GM21528 (cell line): Measurements from ENCODE around the gene PLB1.

Source experiments
- ATAC-seq: cut with Tn5 transposase; IDR thresholded peaks from one replicate; pipeline ENCODE4 v1.9.1; 2021; ENCODE audit warnings: mild to moderate bottlenecking, moderate library complexity; ENCODE audit not compliant: unreplicated experiment, low FRiP score

Gene PLB1

GRCh38 chr2:28604284-28604843 lies 108.5 kb downstream of the PLB1 start:
- ATAC-seq, result no peak

GRCh38 chr2:28606986-28607441 lies 111.2 kb downstream of the PLB1 start:
- ATAC-seq, result no peak

GRCh38 chr2:28607730-28608499 lies 112.1 kb downstream of the PLB1 start:
- no peak for ATAC-seq

- no peak for ATAC-seq
These were observed 112.9 kb downstream of the PLB1 start for GRCh38 chr2:28608500-28609424.

DNA sequence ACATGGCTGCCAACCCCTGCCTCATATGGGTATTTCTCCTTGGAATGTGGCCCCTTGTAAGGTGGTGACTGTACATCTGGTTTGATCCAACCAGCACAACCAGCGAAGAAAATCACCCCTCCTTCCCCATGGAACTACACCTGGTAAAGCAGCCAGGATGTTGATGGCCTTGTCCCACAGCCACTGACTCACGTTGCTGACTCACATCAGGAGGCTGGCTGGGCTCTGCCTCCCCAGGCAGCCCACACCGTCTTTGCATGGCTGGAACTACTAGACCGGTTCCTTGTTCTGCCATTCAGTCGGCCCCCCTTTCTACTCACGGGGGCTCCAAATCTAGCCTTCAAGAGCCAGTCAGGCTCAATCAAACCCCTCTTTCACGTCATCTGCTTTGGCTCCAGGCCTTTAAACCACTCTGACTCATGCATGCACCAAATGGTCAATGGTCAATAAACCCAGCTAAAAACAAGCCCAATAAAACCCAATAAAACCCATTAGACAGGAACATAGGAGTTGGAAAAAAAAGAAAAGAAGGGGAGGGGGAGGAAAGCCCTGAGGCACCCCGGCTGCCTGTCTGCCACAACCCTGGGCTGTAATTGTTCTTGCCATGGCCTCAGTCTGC lies 114.8 kb downstream of the PLB1 start:
- no peak for ATAC-seq

DNA sequence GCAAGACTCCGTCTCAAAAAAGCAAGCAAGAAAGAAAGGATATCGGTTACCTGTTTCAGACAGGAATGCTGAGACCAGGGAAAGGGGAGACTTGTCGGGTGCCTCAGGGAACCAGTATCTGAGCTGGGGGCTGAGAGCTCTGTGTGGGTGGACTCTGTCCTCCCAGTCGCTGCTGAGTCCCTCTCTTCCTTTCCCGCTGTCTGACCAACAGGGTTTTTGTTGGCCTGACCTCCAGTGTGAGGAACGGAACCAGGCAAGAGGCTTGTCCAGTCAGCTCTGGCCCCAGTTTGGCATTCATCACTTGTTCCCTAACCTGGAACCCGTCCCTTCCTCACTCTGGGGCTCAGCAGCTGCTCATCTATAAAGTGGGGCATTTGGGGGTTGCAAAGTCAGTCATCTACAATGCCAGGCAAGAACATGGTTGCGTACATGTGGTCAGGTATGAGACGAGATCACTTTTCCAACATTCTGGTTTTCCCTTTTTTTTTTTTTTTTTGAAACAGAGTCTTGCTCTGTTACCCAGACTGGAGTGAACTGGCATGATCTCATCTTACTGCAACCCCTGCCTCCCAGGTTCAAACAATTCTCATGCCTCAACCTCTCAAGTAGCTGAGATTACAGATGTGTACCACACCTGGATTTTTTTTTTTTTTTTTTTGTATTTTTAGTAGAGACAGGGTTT lies 116.4 kb downstream of the PLB1 start:
- ATAC-seq, result no peak

GRCh38 chr2:28613186-28613585 lies 117.3 kb downstream of the PLB1 start:
- ATAC-seq, result no peak

DNA sequence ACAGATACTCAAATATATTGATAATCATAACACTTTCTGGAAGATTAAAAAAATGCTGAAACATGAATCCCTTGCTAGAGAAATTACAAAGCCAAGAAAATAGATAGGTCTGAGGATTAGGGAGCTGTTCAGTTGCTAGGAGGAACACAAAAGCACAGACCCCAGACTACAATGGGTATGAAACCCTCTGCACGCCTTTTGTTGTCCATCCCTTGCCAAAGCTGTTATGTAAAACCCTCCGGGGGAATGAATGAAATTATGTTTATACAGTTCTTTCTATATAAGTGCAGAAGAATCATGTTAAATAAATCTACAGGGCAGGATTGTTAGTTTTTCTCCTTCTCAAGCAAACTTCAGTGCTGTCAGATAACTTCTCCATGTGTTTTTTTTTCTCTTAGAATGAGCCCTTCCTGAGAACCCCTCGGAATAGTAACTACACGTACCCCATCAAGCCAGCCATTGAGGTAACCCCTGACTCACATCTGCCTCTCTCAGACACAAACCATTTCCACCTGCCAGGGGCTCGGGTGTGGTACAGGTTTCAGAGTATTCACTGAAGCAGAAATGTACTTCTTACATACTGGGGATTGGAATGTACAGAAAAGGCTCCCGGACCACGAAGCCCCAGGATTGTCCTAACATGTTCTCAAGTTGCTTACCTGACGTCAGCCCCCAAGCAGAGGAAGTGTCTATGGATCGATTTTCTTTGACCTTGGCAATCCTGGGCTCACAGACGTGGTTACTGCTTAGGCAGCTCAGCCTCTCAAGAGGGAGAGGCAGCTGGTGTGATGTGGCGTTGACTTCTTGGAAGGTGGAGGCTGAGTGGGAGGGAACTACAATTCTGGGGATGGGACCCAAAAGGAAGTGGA lies 118.0 kb downstream of the PLB1 start:
- ATAC-seq, result no peak

- no peak for ATAC-seq
These were observed 119.8 kb downstream of the PLB1 start for GRCh38 chr2:28615706-28616105.

DNA sequence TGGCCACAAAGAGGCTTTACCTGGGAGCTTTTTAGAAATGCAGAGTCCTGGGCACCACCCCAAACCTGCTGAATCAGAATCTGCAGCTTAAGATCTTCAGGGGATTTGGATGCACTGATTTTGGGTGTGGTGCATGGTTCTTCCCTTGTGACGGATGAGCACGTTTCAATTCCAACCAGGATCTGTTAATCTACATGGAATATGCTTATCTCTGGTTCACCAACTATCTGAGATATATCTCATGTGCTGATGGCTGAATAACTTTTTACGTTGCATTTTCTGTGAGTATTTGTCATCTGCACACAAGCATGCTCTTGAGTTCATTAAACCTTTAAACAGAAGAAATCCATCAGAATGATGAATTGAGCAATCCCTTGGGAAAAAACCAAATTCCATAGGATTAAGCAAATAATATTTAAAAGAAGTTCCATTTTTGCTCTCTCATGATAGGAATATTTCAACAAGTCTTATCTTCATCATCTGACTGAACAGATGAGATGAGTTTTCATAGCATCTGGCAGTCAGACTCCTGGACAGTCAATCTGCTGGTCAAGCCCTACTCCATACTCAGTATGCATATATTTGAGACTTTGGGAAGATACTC lies 120.6 kb downstream of the PLB1 start:
- ATAC-seq, result no peak

DNA sequence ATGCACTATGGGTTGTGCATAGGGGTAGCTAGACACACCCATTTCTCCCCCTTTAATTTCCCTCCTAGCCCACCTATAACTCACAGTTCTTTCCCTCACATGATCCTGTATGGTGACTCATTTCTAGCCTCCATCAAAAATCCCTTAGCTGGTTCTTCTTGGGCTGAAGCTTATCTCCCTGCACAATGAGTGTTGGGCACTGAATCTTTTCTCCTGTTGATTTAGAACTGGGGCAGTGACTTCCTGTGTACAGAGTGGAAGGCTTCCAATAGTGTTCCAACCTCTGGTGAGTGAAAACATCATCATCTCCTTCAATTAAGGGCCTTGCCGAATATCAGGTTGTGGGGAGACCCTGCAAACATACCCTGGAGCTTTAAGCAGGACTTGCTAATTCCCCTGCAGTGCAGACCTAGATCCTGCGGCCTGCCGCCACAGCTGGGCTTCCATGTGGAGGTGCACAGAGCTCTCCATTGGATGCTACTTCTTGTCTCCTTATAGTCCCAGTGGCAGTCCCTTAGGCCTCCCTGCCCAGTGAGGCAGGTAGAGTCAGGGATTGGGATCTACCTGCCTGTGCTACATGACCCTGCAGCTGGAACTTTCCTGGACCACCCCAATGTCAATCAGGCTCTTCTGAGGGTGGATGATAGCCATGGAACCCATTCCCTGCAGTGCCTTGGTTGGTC lies 121.8 kb downstream of the PLB1 start:
- ATAC-seq, result no peak

DNA sequence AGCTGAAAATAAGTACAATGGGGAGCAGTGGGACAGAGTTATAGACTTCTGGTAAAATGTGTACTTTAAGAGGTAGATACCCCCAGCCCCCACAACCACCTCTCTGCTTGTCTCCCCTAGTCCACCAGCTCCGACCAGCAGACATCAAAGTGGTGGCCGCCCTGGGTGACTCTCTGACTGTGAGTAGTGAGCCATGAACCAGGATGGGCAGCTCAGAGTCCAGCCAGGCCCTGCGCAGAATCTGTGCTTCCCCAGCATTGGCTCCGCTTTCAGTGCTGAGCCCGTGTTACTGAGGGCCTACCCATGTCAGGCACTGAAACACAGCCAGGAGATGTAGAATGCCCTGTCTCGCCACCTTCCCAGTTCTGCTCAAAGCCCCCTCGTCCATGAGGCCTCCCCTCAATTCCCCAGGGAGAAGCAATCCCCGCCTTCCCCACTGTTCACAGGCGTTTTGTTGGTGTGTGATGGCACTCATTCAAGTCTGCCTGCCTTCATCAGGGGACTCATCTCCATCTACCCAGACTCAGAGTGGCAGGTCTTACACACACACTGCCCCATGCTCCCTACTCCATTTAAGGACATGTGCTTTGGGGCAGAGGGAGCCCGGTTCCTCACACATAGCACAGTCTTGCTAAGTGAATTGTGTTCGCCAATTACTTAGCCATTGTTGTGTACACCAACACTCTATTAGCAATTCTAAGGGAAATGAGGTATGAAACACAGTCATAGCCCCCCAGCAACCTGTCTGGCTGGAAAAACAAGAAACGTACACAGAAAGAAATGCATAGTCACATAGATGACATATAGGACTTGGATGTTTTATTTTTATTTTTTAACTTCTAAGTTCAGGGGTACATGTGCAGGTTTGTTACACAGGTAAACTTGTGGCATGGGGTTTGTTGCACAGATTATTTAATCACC lies 122.6 kb downstream of the PLB1 start:
- no peak for ATAC-seq

- ATAC-seq, result no peak
These were observed 123.6 kb downstream of the PLB1 start for GRCh38 chr2:28619213-28620196.

DNA sequence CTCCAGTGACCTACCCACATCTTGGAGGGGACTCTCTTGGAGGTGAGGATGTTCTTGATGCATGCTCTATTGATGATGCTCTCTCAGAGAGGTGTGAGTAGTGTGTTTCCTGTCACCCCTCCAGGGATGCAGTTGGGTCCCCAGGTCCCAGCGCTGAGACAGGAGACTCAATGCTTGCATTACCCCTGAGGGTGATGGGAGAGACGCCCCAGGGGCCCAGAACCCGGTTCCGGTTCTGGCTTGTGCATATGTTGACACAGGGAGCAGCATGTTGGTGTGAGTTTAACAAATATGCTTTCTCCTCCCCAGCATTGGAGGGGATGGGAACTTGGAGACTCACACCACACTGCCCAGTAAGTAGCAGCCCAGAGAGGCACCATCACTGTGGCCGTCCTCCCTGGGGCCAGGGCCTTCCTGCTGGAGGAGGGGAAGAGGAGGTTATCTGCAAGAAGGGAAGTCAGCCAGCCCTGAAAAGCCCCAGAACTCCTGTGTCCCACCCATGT lies 124.5 kb downstream of the PLB1 start:
- ATAC-seq, result no peak

DNA sequence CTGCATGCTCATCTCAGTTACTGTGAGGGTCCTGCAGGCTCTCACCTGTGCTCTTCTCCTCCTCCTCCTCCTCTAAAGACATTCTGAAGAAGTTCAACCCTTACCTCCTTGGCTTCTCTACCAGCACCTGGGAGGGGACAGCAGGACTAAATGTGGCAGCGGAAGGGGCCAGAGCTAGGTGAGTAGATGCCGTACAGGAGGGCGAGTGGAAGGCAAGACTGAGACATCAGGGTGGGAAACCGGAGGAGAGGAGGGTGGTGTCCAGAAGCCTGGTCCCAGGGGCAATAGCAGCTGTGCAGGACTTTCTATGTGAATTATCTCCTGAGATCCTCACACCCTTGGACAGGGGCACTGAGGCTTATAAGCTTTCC lies 124.9 kb downstream of the PLB1 start:
- no peak for ATAC-seq
